Measurements from ENCODE around the gene GULP1.
"Not testable (repeated sequence)": the region's sequence is repeated elsewhere in the genome, so short reads cannot be mapped to it uniquely, and the experiment has no call there.

The GULP1 gene

GRCh38 chr2:188526701-188527100 lies 235.0 kb downstream of the GULP1 start:
- DNase-seq (ENCODE audit: low read depth in 2 of 2), result no peak

GRCh38 chr2:188527141-188527540 lies 235.5 kb downstream of the GULP1 start:
- DNase-seq (ENCODE audit: low read depth in 2 of 2), result no peak

GRCh38 chr2:188527581-188527993 lies 235.9 kb downstream of the GULP1 start:
- DNase-seq (ENCODE audit: low read depth in 2 of 2), result no peak

GRCh38 chr2:188529710-188530109 lies 238.0 kb downstream of the GULP1 start:
- DNase-seq (ENCODE audit: low read depth in 2 of 2), result no peak

GRCh38 chr2:188534875-188535274 lies 243.2 kb downstream of the GULP1 start:
- DNase-seq (ENCODE audit: low read depth in 2 of 2), result no peak

GRCh38 chr2:188551671-188552070 lies 260.0 kb downstream of the GULP1 start:
- DNase-seq (ENCODE audit: low read depth in 2 of 2), result no peak

- no peak for DNase-seq (ENCODE audit: low read depth in 2 of 2)
Observed at GRCh38 chr2:188557081-188557480, 265.4 kb downstream of the GULP1 start.

GRCh38 chr2:188559455-188559854 lies 267.8 kb downstream of the GULP1 start:
- not testable (repeated sequence) for DNase-seq (ENCODE audit: low read depth in 2 of 2)

GRCh38 chr2:188561473-188561979 lies 269.9 kb downstream of the GULP1 start:
- DNase-seq (ENCODE audit: low read depth in 2 of 2), result no peak

- no peak for DNase-seq (ENCODE audit: low read depth in 2 of 2)
Observed at GRCh38 chr2:188569431-188570165, 277.9 kb downstream of the GULP1 start.

- DNase-seq (ENCODE audit: low read depth in 2 of 2), result no peak
Observed at GRCh38 chr2:188570370-188570769, 278.7 kb downstream of the GULP1 start.

GRCh38 chr2:188571543-188572303 lies 280.0 kb downstream of the GULP1 start:
- DNase-seq (ENCODE audit: low read depth in 2 of 2), result no peak

- DNase-seq (ENCODE audit: low read depth in 2 of 2), result no peak
Observed at GRCh38 chr2:188572592-188572991, 280.9 kb downstream of the GULP1 start.

GRCh38 chr2:188573453-188573852 lies 281.8 kb downstream of the GULP1 start:
- no peak for DNase-seq (ENCODE audit: low read depth in 2 of 2)

GRCh38 chr2:188576006-188576405 lies 284.3 kb downstream of the GULP1 start:
- DNase-seq (ENCODE audit: low read depth in 2 of 2), result no peak

- DNase-seq (ENCODE audit: low read depth in 2 of 2), result no peak
Observed at GRCh38 chr2:188576651-188577050, 285.0 kb downstream of the GULP1 start.

GRCh38 chr2:188577231-188577630 lies 285.6 kb downstream of the GULP1 start:
- DNase-seq (ENCODE audit: low read depth in 2 of 2), result no peak

- DNase-seq (ENCODE audit: low read depth in 2 of 2), result no peak
Observed at GRCh38 chr2:188580738-188581137, 289.1 kb downstream of the GULP1 start.

- DNase-seq (ENCODE audit: low read depth in 2 of 2), result no peak
Observed at GRCh38 chr2:188582211-188582610, 290.5 kb downstream of the GULP1 start.

GRCh38 chr2:188588235-188588634 lies 296.6 kb downstream of the GULP1 start:
- no peak for DNase-seq (ENCODE audit: low read depth in 2 of 2)

GRCh38 chr2:188596054-188596453 lies 304.4 kb downstream of the GULP1 start:
- DNase-seq (ENCODE audit: low read depth in 2 of 2), result no peak

GRCh38 chr2:188598551-188598950 lies 306.9 kb downstream of the GULP1 start:
- no peak for DNase-seq (ENCODE audit: low read depth in 2 of 2)

- DNase-seq (ENCODE audit: low read depth in 2 of 2), result no peak
Observed at GRCh38 chr2:188599140-188599539, 307.5 kb downstream of the GULP1 start.

Data from stimulated activated CD4-positive, alpha-beta T cell treated with anti-CD3 and anti-CD28 coated beads, Interleukin-12 subunit alpha, Interleukin-12 subunit beta, amount 100 ng/mL, for 24 hours (primary cell).